ENCODE data around the gene NOS1.
"Not testable (repeated sequence)": the region's sequence is repeated elsewhere in the genome, so short reads cannot be mapped to it uniquely, and the experiment has no call there.

NOS1 gene

DNA sequence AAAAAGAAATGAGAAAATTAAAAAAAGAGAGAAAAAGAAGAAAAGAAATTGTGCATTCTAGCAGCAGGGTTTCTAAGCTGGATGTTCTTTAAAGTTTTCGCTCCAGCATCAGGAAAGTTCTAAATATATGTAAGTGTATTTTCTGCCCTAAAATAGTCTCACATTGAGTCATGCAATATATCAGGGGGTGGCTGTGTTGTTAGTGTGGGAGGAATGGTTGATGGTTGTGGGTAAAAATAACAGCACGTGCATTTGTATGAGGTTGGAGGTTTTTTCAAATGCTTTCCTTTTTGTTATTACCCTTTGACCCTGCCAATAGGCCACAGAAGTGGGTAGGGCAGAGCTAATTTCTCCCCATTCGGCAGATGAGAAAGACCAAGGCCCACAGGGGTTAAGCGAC, 106.0 kb downstream of the NOS1 start:
- DNase-seq: no peak

DNA sequence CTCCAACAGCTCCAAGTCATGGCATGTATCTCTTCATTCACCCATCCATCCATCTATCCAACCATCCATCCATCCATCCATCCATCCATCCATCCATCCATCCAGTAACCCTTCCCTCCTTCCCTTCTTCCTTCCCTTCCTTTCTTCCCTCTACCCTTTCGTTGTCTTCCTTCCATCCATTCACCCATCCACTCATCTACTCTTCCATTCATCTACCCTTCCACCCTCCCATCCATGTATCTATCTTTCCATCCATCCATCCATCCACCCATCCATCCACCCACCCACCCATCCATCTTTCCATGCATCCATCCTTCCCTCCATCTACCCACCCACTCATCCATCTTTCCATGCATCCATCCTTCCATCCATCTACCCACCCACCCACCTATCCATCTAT, 117.9 kb downstream of the NOS1 start:
- DNase-seq: no peak

DNA sequence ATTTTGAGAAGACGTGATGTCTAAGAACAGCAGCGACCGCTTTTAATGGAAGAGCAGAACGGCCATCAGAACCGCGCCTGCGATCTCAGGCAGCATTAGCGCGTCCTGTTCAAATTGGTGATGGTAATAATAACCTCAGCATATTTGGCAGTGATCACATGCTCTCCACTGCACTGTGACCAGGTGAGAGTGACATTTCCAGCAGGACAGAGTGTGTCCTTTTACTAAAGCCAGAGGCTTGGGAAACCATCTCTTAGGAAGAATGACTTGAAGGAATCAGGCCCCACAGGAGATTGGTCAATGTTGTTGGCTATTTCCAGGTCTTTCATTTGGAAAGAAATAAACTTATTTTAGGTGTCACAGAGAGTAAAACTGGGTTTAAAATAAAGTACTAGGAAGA, 119.7 kb downstream of the NOS1 start:
- no peak for DNase-seq

DNA sequence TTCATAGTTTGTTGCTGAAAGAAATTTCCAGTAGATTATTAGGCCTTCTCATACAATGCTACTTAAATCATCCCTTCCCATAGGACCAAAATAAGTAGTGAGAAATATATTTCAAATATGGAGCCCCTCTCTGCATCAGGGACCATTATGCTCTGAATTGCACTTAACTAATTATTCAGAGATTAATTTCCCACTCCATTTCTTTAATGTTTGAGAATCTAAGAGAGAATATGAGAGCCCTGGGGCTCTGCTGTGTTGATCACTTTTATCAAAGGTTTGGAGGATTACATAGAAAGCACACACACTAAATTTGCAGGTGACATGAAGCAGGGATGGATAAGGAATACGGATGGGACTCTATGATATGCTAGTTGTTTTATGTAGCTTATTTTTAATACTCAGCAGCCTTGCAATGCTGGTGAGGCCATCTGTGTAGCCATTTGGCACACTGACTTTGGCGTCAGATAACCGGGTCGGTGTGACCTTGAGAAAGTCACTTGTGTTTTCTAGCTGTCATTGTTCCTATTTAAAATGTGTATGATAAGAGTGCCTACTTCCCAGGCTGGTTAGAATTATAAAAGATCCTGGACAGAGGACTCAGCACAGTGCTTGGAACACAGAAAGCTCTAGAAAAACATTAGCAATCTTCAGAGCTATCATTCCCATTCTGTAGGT, 121.2 kb downstream of the NOS1 start:
- no peak for DNase-seq

DNA sequence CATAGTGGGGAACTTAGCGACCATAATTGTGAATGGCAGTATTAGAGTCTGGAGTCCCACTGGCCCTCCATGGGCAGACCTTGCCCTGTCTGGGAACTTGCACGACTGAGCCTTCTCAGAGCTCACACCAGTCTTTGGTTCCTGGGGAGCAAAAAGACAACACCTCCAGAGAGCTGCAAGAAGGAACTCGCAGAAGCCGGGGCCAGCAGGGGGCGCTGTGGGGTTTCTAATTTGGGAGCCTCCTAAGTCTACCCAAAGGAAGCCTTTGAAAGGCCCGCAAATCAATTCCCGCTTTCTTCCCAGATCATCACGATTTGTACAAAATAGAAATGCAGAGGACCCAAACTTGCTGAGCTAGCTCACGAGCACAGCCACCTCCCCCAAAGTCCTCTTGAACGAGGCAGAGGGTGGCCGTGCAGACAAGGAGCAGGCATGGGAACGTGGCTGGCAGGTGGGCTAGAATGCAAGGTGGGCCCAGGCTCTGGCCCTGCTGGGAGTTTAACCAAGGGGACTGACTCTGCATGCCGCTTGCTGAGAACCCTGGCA, 124.9 kb downstream of the NOS1 start:
- DNase-seq: peak; percentile 59

DNA sequence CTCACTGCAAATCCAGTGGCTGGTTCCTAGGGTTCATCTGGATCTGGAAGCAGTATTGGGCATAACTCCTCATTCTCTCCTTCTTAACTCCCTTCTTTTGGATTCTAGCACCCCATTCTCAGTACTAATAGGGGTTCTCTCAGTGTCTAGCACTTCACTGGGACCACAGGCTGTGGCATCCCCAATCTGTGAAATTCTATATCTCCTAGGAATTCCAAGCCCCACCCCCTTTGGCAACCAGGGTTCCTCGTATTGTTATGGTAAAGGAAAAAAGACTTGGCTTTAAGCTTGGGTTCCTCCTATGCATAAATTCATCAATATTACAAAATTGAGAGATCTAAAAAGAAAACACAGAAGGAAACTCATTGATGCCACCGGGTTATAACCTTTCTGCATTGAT, 126.2 kb downstream of the NOS1 start:
- no peak for DNase-seq

DNA sequence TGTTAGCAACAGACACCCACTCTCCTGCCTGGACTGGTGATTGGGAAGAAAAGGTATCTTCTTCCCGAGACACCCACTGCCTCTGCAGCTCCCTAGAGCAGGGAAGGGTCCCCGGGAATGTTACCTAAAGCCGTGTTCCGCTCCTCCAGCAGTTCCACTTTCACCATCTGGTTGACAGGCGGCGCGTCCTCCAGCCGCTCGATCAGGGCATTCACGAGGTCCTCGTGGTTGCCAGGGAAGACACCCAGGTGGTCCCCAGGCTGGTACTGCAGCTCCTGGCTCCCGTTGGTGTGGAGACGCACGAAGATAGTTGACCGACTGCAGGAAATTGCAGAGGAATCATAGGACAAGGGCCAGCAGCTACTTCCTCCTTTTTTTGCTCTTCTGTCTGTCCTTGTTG, 127.0 kb downstream of the NOS1 start:
- DNase-seq: no peak

DNA sequence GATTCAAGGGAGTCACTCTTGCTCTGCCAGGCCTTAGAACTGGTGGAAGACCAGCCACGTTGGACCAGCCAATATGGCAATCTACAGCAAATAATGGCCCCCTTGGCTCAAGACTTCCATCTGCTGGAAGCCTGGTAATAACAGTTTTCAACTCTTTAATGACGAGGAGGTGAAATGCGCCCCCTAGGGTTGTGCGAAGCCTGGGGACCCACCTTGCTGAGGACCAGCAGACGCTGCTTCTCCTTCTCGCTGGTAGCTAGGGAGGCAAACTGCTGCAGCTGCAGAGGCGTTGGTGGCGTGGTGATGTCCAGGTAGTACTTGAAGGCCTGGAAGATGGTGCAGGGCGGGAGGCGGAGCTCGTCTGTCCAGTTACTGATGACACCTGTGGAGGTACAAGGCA, 129.7 kb downstream of the NOS1 start:
- no peak for DNase-seq

DNA sequence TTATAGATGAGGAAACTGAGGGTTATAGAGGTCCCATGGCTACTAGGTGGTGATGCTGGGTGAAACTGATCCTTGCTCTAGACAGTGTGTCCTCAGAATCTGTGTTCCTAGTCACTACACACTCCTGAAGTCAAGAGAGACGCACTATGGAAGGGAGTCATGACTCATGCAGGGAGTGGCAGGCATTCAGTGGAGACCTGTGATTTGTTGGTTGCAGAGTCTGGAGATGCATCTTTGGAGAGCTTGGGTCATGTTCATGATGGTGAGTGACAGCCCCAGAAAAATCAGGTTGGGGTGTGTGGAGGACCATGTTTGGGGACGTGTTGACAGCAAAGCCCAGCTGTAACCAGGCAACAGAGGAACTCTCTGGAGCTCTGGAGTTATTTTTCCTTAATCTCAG, 133.2 kb downstream of the NOS1 start:
- no peak for DNase-seq

DNA sequence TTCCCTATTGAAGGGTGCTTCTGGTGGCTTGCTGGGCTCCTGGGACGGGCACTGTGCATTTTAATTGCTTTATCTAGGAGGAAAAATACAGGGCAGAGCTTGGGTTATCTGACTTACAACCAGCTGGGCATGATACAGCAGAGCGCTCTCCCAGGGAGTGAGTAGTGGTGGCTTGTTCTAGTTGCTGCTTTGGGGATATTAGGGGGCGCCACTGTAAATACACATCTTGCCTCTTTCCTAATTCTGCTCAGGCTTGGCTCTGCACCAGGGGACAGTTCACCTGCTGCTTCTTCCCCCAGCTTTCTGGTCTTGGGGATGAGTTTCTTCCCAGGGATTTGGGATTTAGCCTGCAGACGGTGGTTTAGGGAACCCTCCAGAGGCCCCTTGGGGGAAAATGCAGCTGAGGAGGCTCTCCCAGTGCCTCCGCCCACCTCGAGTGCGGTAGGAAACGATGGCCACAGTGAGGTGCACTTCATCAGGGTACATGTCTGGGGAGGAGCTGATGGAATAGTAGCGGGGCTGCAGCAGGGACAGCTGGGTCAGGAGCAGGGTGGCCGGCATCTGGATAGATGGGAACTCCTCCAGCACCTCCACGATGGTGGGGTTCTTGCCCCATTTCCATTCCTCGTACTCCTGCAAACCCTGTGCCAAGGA, 134.3 kb downstream of the NOS1 start:
- DNase-seq: no peak

DNA sequence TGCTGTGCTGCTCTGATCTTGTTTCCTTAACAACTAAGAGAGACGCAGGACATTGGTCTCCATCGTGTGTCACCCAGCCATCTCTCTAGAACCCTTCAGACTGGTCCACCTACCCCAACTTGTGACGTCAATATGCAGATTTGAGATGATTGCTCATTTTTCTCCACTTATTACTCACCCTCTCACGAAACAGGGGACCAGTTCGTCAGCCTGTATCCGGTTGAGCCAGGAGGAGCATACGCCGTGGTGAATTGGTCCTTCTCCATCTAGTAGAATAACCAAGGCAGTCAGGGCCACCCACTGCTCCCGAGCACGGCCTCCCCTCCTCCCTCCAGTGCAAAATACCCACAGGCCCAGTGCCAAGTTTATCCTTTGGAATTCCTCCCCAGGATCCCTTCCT, 134.9 kb downstream of the NOS1 start:
- no peak for DNase-seq

DNA sequence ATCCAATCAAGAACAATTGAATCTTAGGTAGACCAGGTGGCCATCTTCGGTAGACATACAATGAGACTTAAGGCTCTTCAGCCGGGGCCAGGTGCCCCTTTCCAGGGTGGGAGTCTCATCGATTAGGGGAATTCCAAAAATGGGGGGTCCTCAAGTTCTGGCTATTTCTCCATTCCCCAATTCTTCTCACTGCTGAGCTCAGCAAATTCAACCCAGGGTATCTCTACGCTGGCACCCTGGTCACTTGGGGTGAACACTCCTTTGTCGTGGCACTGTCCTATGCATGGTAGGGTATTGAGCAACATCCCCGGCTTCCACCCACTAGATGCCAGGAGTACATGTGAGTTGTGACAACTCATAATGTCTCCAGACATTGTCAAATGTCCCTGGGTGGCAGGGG, 136.2 kb downstream of the NOS1 start:
- no peak for DNase-seq

DNA sequence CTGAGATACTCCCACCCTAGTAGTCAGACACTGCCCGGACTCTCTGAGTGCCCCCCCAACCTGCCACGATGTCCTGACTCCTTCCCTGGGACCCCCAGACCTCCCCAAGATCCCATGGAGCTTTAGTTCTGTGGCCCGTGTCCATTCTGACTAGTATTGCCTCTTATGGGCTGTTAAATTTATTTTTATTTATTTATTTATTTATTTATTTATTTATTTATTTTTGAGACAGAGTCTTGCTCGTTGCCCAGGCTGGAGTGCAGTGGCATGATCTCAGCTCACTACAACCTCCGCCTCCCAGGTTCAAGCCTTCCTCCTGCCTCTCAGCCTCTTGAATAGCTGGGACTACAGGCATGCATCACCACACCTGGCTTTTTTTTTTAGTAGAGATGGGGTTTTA, 140.5 kb downstream of the NOS1 start:
- not testable (repeated sequence) for DNase-seq

DNA sequence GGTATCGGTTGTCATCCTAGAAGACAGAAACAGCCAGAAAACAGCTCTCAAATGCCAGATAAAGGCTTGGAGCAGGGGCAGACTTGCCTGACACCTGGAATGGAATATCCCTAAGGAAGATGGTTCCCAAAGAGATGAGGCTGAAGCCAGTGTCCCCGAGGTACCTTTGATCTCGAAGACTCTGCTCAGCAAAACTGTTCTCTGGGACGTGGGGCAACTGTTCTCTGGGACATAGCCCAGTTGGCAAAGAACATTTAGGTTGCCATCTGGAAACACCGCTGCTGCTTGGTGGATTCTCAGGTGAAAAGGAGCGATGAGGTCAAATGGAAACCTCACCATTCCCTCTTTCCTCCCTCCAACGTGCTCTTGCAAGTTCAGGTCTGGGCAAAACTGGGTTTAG, 143.3 kb downstream of the NOS1 start:
- no peak for DNase-seq

DNA sequence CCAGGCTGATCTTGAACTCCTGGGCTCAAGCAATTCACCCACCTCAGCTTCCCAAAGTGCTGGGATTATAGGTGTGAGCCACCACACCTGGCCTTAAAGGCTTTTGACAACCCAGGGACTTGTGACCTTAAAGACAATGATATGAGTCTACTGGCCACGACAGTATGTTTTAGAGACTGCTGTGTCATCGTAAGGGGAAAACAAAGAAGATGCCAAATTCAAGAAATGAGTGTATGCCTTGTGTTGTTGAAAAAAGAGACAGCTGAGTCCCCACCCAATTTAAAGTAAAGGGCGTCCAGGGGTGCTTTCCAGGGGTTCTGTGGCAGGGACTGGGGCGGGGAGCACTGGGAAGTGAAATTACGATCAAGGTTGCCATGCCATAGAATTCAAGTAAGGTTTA, 144.7 kb downstream of the NOS1 start:
- no peak for DNase-seq

DNA sequence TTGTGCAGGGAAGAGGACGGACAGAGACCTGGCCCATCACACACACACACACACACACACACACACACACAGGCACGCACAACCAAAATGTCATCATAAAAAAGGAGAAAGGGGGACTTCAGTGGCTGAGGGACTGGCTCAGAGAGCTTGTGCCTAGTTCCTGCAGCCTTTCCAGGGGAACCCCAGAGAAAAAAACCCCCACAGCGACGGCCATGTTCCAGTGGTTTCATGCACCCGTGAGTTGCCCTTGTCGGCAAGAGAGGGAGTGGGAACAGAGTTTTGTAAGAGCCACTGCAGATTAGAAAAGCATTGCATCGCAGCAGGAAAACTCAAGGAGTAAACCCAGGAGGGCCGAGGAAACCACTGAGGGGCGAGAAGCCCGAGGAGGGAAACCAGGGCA, 146.6 kb downstream of the NOS1 start:
- no peak for DNase-seq

DNA sequence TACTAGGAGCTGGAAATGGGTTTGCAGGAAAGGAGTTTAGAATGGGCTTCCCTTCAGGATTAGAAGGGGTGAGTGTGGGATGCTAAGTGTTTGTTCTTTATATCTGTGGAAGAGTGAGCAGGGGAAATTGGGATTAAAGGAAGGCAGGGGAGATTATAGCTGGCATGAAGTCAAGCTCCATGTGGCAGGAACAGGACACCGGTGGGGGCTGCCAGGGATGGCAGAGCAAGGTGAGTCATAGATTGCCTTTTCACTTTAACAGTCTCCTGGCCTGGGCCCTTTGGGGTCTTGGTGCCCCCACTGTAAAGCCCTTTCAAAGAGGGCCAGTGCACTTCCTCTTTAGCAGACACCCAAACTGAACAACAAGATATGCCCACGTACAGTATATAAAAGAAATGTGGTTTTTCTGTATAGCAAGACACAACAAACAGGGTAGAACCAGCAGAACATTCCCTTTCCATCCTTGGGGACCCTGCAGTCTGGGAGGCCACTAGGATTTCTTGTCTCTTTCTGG, 148.1 kb downstream of the NOS1 start:
- no peak for DNase-seq

DNA sequence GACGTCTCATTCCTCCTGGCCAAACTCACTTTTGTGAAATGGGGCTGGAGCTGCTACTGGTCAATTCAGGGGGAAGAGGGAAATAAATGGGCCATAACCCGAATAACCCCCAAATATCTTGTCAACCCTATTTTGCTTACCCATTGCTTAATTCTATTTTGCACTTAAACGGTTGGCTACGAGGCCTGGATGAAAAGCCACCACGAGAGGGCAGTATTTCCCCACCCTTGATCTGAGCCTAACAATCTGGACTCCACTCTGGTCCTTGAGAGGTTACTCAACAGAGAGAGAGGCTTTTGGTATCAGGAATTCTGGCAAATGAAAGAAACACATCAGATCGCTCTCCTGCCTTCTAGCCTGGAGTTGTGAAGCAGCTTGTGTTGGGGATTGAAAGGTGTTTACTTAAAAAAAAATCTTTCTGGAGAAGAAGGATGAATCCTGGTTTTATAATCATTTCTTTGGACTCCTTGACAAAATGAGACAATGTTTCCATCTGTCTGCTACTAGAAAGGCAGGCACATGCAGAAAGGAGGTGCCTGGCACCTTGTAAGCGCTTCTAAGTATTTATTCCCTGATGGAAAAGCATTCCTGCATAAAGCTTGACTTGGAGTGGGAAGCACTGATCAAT, 148.7 kb downstream of the NOS1 start:
- peak; percentile 54 for DNase-seq

DNA sequence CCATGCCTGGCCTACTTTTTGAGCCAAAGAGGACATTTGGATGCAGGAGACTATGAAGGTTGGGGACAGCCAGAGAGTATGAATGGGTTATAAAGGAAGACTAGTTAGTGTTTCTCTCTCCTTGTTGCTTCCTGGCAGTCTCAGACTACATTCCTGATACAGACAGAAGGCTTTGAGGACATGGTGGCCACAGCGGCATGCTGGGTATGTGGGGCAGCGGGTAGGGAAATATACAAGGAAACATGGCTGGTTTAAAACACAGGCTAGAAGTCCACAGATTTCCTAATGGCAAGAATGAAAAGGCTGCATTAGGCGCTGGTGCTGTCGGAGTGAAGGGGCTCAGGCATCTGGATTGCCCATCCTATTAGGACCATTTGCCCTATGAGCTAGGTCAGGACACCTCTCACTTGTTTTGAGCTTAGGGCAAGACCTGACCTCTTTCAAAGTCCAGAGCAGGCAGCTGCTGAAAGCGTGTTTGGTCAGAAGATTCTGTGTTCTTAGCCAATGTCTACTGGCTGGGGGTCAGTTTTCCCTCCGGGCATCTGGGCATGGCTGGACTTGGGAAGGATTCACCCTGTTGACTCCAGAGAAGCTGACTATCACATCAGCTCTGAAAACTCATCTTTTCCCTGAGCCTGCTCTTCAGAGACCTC, 151.0 kb downstream of the NOS1 start:
- DNase-seq: no peak

DNA sequence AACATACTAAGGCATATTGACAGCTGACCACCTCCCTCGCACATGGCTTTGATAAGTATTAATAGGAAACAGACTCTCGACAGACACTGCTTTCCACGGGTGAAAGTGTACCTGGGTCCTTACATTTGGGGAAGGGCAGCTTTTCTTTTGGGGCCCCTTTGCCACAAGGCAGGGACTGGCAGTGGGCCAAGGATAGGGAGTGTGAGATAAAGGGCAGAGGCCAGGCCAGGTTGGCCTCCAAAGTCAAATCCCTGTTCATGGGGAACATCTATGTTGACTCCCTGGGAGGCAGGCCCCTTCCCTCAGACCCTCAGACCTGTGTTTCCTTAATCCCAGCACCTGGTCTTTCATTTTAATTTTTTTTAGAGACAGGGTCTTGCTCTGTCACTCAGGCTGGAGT, 151.8 kb downstream of the NOS1 start:
- no peak for DNase-seq

DNA sequence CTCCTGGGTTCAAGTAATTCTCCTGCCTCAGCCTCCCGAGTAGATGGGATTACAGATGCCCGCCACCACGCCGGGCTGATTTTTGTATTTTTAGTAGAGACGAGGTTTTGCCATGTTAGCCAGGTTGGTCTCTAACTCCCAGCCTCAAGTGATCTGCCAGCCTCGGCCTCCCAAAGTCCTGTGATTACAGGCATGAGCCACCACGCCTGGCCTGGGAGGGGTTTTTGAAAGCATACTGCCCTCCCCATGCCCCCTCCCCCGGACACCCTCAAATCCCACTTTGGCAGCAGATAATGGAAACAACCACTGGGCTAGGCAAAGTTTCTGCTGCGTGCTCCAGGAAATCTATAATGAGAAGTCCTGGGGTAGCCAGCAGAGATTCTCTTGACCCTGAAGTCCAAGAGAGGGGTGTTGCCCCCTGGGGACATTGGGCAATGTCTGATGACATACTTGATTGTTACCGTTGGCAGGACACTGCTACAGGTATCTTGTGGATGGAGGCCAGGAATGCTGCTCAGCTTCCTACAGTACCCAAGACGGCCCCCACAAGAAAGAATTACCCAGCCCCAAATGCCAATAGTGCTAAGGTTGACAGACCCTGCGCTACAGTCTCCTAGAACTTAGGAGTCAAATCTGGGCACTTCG, 152.5 kb downstream of the NOS1 start:
- no peak for DNase-seq

DNA sequence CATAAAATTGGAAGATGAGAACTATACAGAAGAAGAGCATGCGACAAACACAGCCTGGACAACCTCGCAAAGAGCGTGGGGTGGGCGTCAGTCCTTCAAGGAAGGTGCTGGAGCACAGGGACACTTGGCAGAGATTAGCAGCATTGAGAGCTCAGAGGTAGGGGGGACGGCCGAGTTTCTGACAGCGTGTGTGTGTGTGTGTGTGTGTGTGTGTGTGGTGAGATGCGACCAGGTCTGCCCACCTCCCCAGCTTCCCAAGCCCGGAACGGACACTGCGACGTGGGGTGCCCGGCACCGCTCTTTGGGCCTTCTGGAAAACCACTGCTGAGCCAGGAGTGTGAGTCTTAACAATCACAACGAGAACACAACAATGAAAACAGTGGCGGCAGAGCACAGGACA, 153.2 kb downstream of the NOS1 start:
- DNase-seq: no peak

DNA sequence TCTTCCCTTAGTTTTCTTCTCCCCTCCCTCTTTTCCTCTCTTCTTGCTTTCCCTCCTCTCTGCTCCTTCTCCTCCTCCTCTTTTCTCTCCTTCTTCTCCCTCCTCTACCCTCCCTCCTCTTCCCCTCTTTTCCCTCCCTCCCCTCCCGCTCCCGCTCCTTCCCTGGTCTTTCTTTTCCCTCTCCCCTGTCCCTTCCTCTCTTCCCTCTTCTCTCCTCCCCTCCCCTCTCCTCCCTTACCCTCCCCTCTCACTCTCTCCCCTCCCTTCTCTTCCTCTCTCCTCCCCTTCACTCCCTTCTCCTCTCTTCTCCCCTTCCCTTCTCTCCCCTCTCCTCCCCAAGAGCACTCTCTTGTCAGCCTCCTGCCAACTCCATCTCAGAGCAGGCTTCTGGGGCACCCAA, 153.8 kb downstream of the NOS1 start:
- DNase-seq: no peak
